ENCODE measurements around the gene NBPF15.
A peak's percentile ranks its signal among the peaks of the same experiment; 100 is the strongest.
"Not testable (repeated sequence)": the region's sequence is repeated elsewhere in the genome, so short reads cannot be mapped to it uniquely, and the experiment has no call there.

NBPF15 gene

GRCh38 chr1:144412491-144413403 lies 48.7 kb downstream of the NBPF15 start:
- TF ChIP-seq POLR2A (IDR thresholded peaks at IDR 0.05; ENCODE audit: low read depth, low read length), result peak; percentile 98
- DNase-seq (ENCODE audit: insufficient read length, low spot score), result peak; percentile 61
- FAIRE-seq, result not testable (repeated sequence)

- FAIRE-seq; DNase-seq (ENCODE audit: insufficient read length, low spot score): not testable (repeated sequence)
- TF ChIP-seq POLR2A (IDR thresholded peaks at IDR 0.05; ENCODE audit: low read depth, low read length), result peak; percentile 34; the same call in 1 of the 2 replicates
These were observed 49.4 kb downstream of the NBPF15 start for GRCh38 chr1:144412068-144412471.

GRCh38 chr1:144402807-144403206 lies 58.7 kb downstream of the NBPF15 start:
- not testable (repeated sequence) for DNase-seq (ENCODE audit: insufficient read length, low spot score); FAIRE-seq

GRCh38 chr1:144371651-144372050 lies 89.8 kb downstream of the NBPF15 start:
- DNase-seq (ENCODE audit: insufficient read length, low spot score); FAIRE-seq: not testable (repeated sequence)

Measured in H54 (cell line).